Heart right ventricle (tissue), 16 donors: Measurements from ENCODE around the gene CALML5. TPM values are rescaled to one million over a fixed set of nuclear protein-coding genes. Genes with fewer than 3 reads are reported as not detected.
A peak's percentile ranks its signal among the peaks of the same experiment; 100 is the strongest.

ENCODE experiments used
- ATAC-seq, 8 donors: fragments of 200-7000 bp; cut with Tn5 transposase; one replicate each; pipeline ENCODE4 v1.9.1; 2020; ENCODE audit warnings: mild to moderate bottlenecking in 8 of 8, moderate library complexity in 8 of 8, moderate number of reproducible peaks in 1 of 8
- DNase-seq, 2 donors: peaks; one replicate each; pipeline ENCODE4 v3.0.0-alpha.2; 2020
- H3K27ac ChIP-seq, 10 donors: fragments of 200-600 bp; sonication (generic) in 2 of 10; one replicate each; pipeline versions ENCODE4 v1.5.0 to v1.8.0; 2020 to 2022; ENCODE audit warnings: mild to moderate bottlenecking in 3 of 10
- H3K27me3 ChIP-seq, 7 donors: fragments of 200-600 bp; one replicate each; pipeline ENCODE4 v1.8.0; 2021 to 2022; ENCODE audit warnings: mild to moderate bottlenecking in 2 of 7
- H3K36me3 ChIP-seq, 9 donors: fragments of 200-600 bp; sonication (generic) in 1 of 9; one replicate each; pipeline versions ENCODE4 v1.5.0 to v1.8.0; 2020 to 2022; ENCODE audit warnings: mild to moderate bottlenecking in 2 of 9
- H3K4me1 ChIP-seq, 9 donors: fragments of 200-600 bp; sonication (generic) in 1 of 9; one replicate each; pipeline versions ENCODE4 v1.5.0 to v1.8.0; 2020 to 2022; ENCODE audit warnings: mild to moderate bottlenecking in 4 of 9
- H3K4me3 ChIP-seq, 10 donors: fragments of 200-600 bp; sonication (generic) in 2 of 10; one replicate each; pipeline versions ENCODE4 v1.5.0 to v1.8.0; 2020 to 2022; ENCODE audit warnings: mild to moderate bottlenecking in 7 of 10, moderate library complexity in 2 of 10
- H3K9me3 ChIP-seq, 11 donors: fragments of 200-600 bp in 10 of 11; sonication (generic) in 2 of 11; one replicate each; pipeline versions ENCODE4 v1.5.0 to v1.8.0; 2013 to 2022; ENCODE audit warnings: mild to moderate bottlenecking in 2 of 11, control low read depth in 1 of 11, moderate library complexity in 1 of 11
- CTCF ChIP-seq, 9 donors: fragments of 200-600 bp; sonication (generic) in 2 of 9; IDR thresholded peaks; one replicate each; pipeline versions ENCODE4 v1.5.0 to v1.8.0; 2021 to 2022; ENCODE audit warnings: antibody characterized with exemption in 9 of 9, mild to moderate bottlenecking in 5 of 9, moderate library complexity in 1 of 9
- WGBS, 2 donors: extraction: QIAGEN DNeasy Blood & Tissue Kit; methylation state at CpG; one replicate each; pipeline ENCODE4 v1.1.7; 2013; ENCODE audit warnings: inconsistent platforms in 1 of 2; 5-methylcytosine and 5-hydroxymethylcytosine counted together
- intact Hi-C, 10 donors: fragments of 100-400 bp; cut with DNase I; formaldehyde crosslinking; loops; one replicate each; pipeline versions ENCODE4 v1.11.1 to v1.14.2; 2022
- polyA plus RNA-seq, 2 donors: library from polyadenylated mRNA; stranded (reverse); fragments of 200-250 nt; gene quantifications; one replicate each; pipeline ENCODE4 v1.2.3, GENCODE V29; 2013
- total RNA-seq, 10 donors: library from RNA; stranded (reverse); fragmentation: NEBNext Ultra II Directional in 3 of 10; extraction: Animal tissue kit (Norgen Biotek cat#: 25700) in 3 of 10; gene quantifications; one replicate each; pipeline versions ENCODE4 v1.2.1 to v1.2.4, GENCODE V29; 2021 to 2023
- donor health status: Arrhythmogenic right ventricular cardiomyopathy.
- donor health status: ischemic (EF 13 %, LVEDD 7.1; RV severe dilation, severe dysfunction).
- donor health status: healthy with polysubstance abuse.
- donor health status: DM: no; HTN: yes; CAD: no.
- donor health status: DM: no; HTN: no; CAD: no.
- donor health status: ischemic (EF 25% LVEDD 6.9; RV normal size, moderate dysfunction).
- donor health status: ischemic (EF 25% LVEDD 5.7; RV mildly dilated, moderate dysfunction).
- donor health status: healthy.
- donor health status: DM: yes; HTN: yes; CAD: no.
- donor health status: Ischemic cardiomyopathy.
- donor health status: ischemic (EF 35%, LVEDD 5.7; RV mildly dilated, moderate dysfunction).
- donor health status: nonischemic (EF 11% LVEDD 7.7; RV severe dilation, severe dysfunction).
- donor health status: DM: yes; HTN: yes; CAD: no.
- donor health status: PGD.
- donor health status: ischemic (EF 29% LVEDD 5.4; RV normal size, mild dysfunction).
- donor health status: nonischemic (EF 23%, LVEDD 6.1; RV moderate dilation, normal function).

The CALML5 gene
- total and polyA plus RNA-seq, 12 donors: not detected

GRCh38 chr10:5530846-5531557, 31.6 kb upstream of the CALML5 start:
- ATAC-seq (no peak), DNase-seq (no peak)
- intact Hi-C loops: loop anchor here in 3 of 10 donors (5.0 to 10.0 kb wide), 3 partner anchors 69 to 94 kb away; no protein-coding TSS in a partner anchor
- Histone ChIP-seq H3K36me3 (no peaks in the 10 kb centered on the region), H3K9me3 (peaks cover 0 to 3% (median 0%) of the 10 kb centered on the region in 11 donors), H3K27me3 (no peaks in the 10 kb centered on the region), H3K27ac (no peak overlapping the region), H3K4me1 (peaks cover 0 to 23% (median 6%) of the 10 kb centered on the region in 9 donors), H3K4me3 (no peak overlapping the region)
- TF ChIP-seq CTCF (IDR thresholded peaks at IDR 0.05): no peak
- 95% methylated on average over 16 of the region's 16 CpGs for WGBS, 2 donors

- H3K27ac ChIP-seq: peak overlapping the region in 1 of 10 donors; percentile 34
- H3K27me3 ChIP-seq: no peaks in the 10 kb centered on the region
- H3K36me3 ChIP-seq: no peaks in the 10 kb centered on the region
- intact Hi-C loops: loop anchor here in 3 of 10 donors (5.0 to 10.0 kb wide), 3 partner anchors 68 to 94 kb away; no protein-coding TSS in a partner anchor
- TF ChIP-seq CTCF (IDR thresholded peaks at IDR 0.05): no peak
- H3K9me3 ChIP-seq: peaks cover 0 to 3% (median 0%) of the 10 kb centered on the region in 11 donors
- ATAC-seq (no peak), DNase-seq (no peak)
- H3K4me3 ChIP-seq: no peak overlapping the region
- WGBS, 2 donors: 95 to 98% methylated on average over 5 of the region's 5 CpGs
- H3K4me1 ChIP-seq: peaks cover 0 to 17% (median 0%) of the 10 kb centered on the region in 9 donors
Measured at GRCh38 chr10:5530412-5530806, 31.0 kb upstream of the CALML5 start.

- 47 to 65% methylated on average over 7 of the region's 7 CpGs for WGBS, 2 donors
- Histone ChIP-seq H3K4me3 (no peak overlapping the region), H3K27ac (peak overlapping the region in 1 of 10 donors; percentile 34), H3K36me3 (no peaks in the 10 kb centered on the region), H3K27me3 (no peaks in the 10 kb centered on the region), H3K9me3 (peaks cover 0 to 3% (median 0%) of the 10 kb centered on the region in 11 donors), H3K4me1 (peaks cover 0 to 12% (median 0%) of the 10 kb centered on the region in 9 donors)
- ATAC-seq (peak in 1 of 8 donors; percentile 11), DNase-seq (no peak)
- no peak for TF ChIP-seq CTCF (IDR thresholded peaks at IDR 0.05)
- intact Hi-C loops: loop anchor here in 3 of 10 donors (5.0 to 10.0 kb wide), 3 partner anchors 68 to 95 kb away; no protein-coding TSS in a partner anchor
Measured at GRCh38 chr10:5529702-5530411, 30.5 kb upstream of the CALML5 start.

DNA sequence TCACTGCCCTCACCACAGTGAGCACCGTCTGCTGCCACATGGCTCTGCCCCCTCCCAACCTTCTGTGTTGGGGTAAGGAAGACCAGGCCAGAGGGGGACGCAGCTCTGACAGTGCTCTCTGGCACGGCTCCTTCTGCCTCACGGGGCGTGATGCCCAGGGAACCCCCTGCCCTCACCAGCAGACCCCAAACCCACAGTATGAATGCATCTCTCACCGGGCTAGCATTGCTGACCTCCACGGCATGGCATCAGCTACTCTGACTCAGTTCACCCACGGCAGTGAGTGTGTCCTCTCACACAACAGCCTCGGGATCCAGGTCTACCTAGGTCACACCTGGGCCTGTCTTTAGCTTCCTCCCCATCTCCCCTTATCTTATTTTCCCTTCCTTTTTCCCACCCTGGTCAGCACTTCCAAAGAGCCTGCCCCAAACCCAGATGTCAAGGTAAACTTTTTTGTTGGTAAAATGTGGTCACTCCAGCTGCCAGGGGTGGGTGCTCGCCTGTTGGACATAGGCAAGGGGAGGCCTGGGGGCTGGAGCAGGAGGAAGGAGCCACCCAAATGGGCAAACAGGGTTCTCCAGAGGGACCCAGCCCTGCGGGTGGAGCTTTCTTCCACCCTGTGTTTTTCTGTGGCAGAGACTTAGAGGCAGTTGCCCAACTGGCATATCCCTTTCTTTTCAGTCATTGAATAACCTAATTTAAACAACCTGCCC, 29.8 kb upstream of the CALML5 start:
- peaks cover 0 to 6% (median 0%) of the 10 kb centered on the region in 9 donors for H3K4me1 ChIP-seq
- ATAC-seq: no peak

More for the DNA sequence above, 29.8 kb upstream of the CALML5 start:
- DNase-seq: no peak
- intact Hi-C loops: no loop called here
- H3K27me3 ChIP-seq: no peaks in the 10 kb centered on the region
- no peak for TF ChIP-seq CTCF (IDR thresholded peaks at IDR 0.05)
- H3K4me3 ChIP-seq: no peak overlapping the region
- H3K36me3 ChIP-seq: no peaks in the 10 kb centered on the region
- peaks cover 0 to 3% (median 0%) of the 10 kb centered on the region in 11 donors for H3K9me3 ChIP-seq
- WGBS, 2 donors: 89 to 91% methylated on average over 11 of the region's 11 CpGs
- no peak overlapping the region for H3K27ac ChIP-seq
